ENCODE data around the gene LMAN2L. TPM values are rescaled to one million over a fixed set of nuclear protein-coding genes. Genes with fewer than 3 reads are reported as not detected.
A peak's percentile ranks its signal among the peaks of the same experiment; 100 is the strongest.

Gene LMAN2L
- total RNA-seq, 2 donors from 2014 or later: 11.7 to 22.1 TPM

- no peak for DNase-seq
- intact Hi-C loops (cut with DNase I): no loop called here
- ATAC-seq: no peak
Measured at GRCh38 chr2:96693286-96694200, 46.3 kb downstream of the LMAN2L start.

GRCh38 chr2:96692094-96692971, 47.5 kb downstream of the LMAN2L start:
- ATAC-seq (no peak), DNase-seq (no peak)
- intact Hi-C loops (cut with DNase I): no loop called here

DNA sequence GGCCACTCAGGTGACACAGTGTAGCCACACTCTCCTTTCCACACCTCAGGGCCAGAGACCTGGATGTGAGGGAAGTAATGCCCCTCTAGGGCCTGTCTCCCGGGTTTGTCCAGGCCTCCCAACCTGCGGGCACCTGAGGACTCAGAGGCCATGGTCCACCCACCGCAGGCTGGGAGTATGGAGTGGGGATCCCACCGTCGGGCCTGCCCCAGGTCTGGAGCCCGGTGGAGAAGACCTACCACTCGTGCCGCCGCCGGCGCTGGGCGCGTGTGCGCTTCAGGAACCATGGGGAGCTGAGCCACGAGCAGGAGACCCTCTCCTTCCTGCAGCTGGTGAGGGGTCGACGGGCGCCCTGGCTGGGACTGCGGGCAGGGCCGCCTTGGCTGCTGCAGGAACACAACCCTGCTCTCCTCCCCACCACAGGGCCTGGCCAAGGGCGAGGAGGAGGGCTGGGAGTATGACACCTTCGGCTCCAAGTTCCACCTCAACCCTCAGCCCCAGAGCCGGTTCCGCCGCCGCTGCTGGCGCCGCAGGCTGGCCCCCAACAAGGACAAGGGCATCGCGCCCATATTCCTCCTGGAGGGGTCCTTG, 48.7 kb downstream of the LMAN2L start:
- no peak for ATAC-seq
- intact Hi-C loops (cut with DNase I): no loop called here
- DNase-seq: no peak

- intact Hi-C loops (cut with DNase I): no loop called here
- DNase-seq: no peak
- no peak for ATAC-seq
Measured at GRCh38 chr2:96690306-96691021, 49.4 kb downstream of the LMAN2L start.

GRCh38 chr2:96689431-96689991, 50.4 kb downstream of the LMAN2L start:
- no peak for DNase-seq
- intact Hi-C loops (cut with DNase I): no loop called here

DNA sequence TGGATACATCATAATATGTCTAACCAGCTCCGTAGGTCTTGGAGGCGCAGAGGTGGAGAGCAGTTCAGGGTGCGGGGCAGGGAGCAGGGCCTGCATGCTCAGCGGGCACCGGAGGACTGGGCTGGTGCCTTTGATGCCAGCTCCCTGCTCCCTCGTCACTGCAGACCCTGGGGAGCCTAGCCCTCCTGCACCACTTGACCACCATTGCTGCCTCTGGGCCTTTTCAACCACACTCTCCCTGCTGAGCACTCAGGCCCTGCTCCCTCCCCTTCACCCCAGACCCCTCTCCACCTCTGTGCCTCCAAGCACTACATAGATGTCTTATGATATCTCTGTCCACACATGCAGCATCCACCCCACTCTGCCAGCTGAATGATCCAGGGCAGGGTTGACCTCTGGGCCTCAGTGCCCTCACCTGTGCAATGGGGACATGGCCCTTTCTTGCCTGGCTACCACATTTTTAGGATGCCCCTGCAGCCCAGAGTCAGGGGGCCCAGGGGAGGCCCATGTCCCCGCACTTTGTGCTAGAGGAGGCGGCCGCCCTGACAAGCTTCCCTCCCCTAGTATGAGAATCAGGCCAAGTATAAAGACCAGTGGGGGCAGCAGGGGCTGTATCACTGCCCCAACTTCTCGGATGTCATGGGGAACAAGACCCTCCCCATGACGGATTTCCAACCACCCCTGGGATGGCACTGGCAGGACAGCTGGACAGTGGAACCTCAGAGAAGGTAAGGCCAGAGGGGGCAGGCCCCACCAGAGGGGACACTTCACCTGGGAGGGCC, 51.0 kb downstream of the LMAN2L start:
- ATAC-seq (no peak), DNase-seq (no peak)
- intact Hi-C loops (cut with DNase I): no loop called here

More at GRCh38 chr2:96689431-96689991, 50.4 kb downstream of the LMAN2L start:
- no peak for ATAC-seq

- no peak for DNase-seq
- intact Hi-C loops (cut with DNase I): no loop called here
- ATAC-seq: no peak
Measured at GRCh38 chr2:96687711-96688640, 51.9 kb downstream of the LMAN2L start.

- DNase-seq (no peak), ATAC-seq (no peak)
Measured at GRCh38 chr2:96687266-96687665, 52.6 kb downstream of the LMAN2L start.

DNA sequence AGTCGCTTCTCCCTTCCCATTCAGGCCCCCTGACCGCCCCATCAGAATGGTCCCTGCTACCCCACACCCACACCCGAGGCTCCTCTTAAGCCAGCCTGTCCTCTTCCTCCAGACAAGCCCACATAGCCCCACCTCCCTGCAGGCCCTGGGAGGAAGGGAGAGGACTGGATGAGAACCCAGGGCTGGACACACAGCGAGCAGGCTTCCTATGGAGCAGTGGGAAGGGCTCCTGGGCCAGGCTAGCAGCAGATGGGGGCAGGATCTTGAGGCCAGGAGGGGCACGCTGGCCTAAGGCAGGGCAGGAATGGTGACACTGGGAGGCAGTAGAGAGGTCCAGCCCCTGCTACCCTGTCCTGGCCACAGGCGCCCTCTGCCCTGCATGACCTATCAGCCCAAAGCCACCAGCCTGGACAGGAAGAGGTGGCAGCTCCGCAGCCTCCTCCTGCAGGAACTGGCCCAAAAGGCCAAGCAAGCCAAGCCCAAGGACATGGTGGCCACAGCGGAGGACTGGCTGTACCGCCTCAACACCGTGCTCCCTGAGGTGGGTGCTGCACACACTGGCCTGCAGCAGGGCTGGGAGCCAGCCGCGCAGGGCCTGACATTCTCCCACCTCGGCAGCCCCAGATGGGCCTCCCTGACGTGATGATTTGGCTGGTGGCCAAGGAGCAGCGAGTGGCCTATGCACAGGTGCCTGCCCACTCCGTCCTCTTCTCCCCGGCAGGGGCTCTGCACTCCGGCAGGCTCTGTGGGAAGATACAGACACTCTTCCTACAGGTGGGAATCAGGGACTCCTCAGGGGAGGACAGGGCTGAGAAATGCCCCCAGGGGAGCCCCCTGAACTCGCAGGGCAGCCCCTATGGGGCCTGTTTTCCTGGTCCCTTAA, 54.0 kb downstream of the LMAN2L start:
- intact Hi-C loops (cut with DNase I): no loop called here
- no peak for DNase-seq
- ATAC-seq: peak; percentile 47 to 69

More at GRCh38 chr2:96687266-96687665, 52.6 kb downstream of the LMAN2L start:
- intact Hi-C loops (cut with DNase I): no loop called here

DNA sequence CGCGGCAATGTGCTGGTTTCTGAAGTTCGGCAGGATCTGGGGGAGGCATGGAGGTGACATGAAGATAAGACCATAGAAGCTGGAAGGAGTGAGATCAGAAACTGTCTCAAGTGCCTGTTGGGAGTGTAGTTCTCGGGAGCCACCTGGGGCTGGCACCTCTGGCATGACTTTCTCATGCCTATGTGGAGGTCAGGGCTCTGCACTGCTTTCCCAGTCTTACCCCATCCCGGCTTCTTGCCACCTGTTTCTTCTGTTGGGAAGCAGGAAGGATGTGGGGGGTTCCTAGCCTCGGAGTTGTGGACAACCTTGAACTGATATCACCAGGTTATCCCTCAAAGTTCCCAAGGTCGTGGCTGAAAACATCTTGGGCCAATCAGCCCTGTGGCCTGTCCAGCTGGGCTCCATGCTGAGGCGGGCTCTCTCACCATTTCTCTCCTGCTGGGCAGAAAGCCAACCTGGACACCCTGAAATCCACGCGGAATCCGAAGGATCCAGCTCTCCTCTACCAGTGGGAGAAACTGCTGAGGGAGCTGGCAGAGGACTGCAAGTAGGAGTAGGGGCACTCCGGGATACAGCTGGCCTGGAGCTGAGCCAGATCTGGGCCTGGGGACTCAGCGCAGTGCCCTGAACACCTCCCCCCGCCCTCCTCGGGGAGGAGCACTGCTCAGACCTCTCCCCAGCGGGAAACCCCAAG, 54.8 kb downstream of the LMAN2L start:
- peak; percentile 12 to 34 for ATAC-seq

DNA sequence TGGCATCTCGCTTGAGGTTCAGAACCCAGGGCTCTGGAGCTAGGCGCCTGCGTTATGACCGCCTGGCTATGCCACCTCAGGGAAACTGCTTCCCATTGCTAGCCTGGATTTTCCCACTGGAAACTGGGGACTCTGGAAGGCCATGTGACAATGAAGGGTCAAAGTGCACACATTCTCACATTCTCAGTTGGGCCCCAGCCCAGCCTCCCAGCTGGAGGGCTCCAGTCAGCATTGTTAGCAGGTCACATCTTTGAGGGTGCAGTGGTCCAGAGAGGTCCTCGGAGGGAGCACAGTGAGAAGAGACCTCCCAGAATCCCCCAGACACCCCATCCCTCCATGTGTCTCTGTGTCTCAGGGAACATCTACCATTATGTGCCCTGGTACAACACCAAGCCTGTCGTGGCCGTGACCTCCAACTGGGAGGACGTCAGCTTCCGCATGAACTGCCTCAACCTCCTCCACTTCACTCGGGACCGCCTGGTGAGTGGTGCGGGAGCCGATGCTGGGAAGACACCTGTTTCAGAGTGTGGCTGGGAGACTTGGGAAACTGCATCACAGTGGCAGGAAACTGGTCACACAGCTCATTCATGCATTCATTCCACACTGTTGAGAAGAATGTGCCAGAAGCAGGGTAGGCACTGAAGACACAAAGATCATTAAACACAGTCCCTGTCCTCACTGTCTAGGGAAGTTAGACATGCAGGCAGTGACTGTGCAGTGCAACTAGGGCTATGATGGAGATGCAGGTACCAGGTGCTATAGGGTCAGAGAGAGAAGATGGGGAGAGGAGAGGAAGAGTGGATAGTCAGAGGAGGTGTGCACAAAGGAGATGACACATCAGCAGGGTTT, 55.7 kb downstream of the LMAN2L start:
- ATAC-seq (no peak), DNase-seq (no peak)
- intact Hi-C loops (cut with DNase I): no loop called here

More for the DNA sequence above, 54.8 kb downstream of the LMAN2L start:
- DNase-seq: no peak
- intact Hi-C loops (cut with DNase I): no loop called here

- ATAC-seq (no peak), DNase-seq (no peak)
- intact Hi-C loops (cut with DNase I): no loop called here
Measured at GRCh38 chr2:96683307-96683706, 56.6 kb downstream of the LMAN2L start.

GRCh38 chr2:96681540-96681939, 58.3 kb downstream of the LMAN2L start:
- DNase-seq: no peak
- intact Hi-C loops (cut with DNase I): no loop called here
- no peak for ATAC-seq

GRCh38 chr2:96680561-96681141, 59.2 kb downstream of the LMAN2L start:
- ATAC-seq (no peak), DNase-seq (no peak)
- intact Hi-C loops (cut with DNase I): no loop called here

All from left cardiac atrium (tissue), 4 donors.